IPS-18c (cell line): Measurements from ENCODE around the gene MMAB.

Source experiments
- H3K4me3 ChIP-seq: 2 replicates; pipeline ENCODE4 v1.7.0; 2013; ENCODE audit warnings: low read depth, mild to moderate bottlenecking, low read length, moderate library complexity; ENCODE audit not compliant: insufficient read depth
- H3K9me3 ChIP-seq: one replicate; pipeline ENCODE4 v1.6.1; 2013; ENCODE audit warnings: mild to moderate bottlenecking, low read length, moderate library complexity; ENCODE audit not compliant: control insufficient read depth, insufficient read depth

The MMAB gene

GRCh38 chr12:109538191-109538863 lies 35.0 kb downstream of the MMAB start:
- Histone ChIP-seq H3K4me3 (no peak overlapping the region), H3K9me3 (no peaks in the 10 kb centered on the region)

GRCh38 chr12:109537136-109537535 lies 36.2 kb downstream of the MMAB start:
- Histone ChIP-seq H3K4me3 (no peak overlapping the region), H3K9me3 (no peaks in the 10 kb centered on the region)

- no peak overlapping the region for H3K4me3 ChIP-seq
- no peaks in the 10 kb centered on the region for H3K9me3 ChIP-seq
These were observed 37.4 kb downstream of the MMAB start for GRCh38 chr12:109535863-109536250.

DNA sequence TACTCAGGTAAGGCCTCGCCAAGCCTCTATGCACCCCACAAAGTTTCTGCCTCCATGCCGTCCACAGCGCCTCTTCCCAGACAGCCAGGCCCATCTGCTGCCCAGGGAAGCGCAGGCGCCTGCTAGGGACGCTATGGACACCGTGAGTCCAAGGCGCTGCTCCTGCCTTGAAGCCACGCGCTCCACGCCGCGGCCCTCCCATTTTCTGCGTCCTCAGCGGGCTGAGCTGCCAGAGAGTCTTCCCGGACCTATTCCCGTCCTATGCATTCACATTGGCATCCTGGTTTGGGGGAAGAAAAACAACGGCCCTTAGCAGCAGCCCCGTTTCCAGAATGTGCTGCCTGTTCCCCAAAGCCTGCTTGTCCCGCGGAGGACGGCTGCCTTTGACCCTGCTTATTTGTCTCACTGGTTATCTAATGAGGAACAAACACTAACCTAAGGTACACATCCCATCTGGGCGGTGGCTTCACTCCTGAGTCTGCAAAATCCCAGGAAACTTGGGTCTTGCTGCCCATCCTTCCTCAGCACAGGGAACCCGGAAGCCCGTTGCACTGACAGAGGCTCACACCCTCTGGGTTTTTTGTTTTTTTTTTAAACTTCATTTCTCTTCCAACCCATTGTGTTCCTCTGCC lies 38.0 kb downstream of the MMAB start:
- no peak overlapping the region for H3K4me3 ChIP-seq
- no peaks in the 10 kb centered on the region for H3K9me3 ChIP-seq

DNA sequence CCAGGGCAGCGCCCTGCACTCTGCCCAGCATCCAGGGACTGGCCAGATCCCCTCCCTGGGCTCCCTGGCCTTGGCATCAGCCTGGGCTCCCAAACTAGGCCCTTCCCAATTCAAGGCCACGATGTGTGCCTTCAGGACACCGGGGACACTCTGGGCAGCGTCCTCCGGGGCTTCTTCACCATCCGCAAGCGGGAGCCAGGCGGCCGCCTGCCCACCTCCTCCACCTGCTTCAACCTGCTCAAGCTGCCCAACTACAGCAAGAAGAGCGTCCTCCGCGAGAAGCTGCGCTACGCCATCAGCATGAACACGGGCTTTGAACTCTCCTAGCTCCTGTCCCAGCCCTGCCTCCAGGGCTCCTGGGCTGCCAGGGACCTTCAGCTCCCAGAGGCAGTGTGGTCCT lies 38.8 kb downstream of the MMAB start:
- Histone ChIP-seq H3K9me3 (no peaks in the 10 kb centered on the region), H3K4me3 (no peak overlapping the region)

GRCh38 chr12:109533487-109533740 lies 39.9 kb downstream of the MMAB start:
- Histone ChIP-seq H3K9me3 (no peaks in the 10 kb centered on the region), H3K4me3 (no peak overlapping the region)

GRCh38 chr12:109532721-109533486 lies 40.4 kb downstream of the MMAB start:
- H3K9me3 ChIP-seq, result no peaks in the 10 kb centered on the region

GRCh38 chr12:109531411-109531810 lies 41.9 kb downstream of the MMAB start:
- no peaks in the 10 kb centered on the region for H3K9me3 ChIP-seq
- H3K4me3 ChIP-seq, result no peak overlapping the region

More at GRCh38 chr12:109532721-109533486, 40.4 kb downstream of the MMAB start:
- no peak overlapping the region for H3K4me3 ChIP-seq

- no peak overlapping the region for H3K4me3 ChIP-seq
- no peaks in the 10 kb centered on the region for H3K9me3 ChIP-seq
These were observed 43.3 kb downstream of the MMAB start for GRCh38 chr12:109529691-109530640.

DNA sequence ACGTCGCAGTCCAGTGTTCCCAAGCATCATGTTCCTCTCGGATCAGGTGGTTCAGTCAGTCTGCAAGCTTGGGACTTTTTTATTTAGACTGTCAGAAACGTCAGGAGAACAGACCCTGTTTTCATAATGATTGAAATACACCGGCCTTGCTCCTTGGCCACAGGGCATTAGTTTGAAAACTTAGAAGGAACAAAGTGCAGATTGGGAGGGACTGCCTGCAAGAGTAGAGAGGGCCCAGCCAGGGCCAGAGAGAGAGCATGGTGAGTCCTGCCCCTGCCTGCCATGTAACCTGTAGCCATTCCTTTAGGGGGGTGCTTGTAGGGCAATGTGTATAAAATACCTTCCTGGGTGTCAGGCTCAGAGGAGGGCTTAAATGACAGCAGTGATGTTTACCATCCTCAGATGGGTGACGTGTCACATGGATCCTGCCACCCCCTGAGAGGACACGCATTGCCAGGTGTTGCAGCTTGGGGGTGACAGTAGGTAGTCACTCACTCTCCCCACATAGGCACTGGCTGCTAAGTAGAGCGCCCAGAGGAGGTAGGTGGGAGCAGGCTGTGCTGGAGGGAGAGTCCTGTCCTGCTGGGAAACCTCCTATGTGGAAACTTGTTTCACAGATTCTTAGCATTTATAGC lies 45.7 kb downstream of the MMAB start:
- no peaks in the 10 kb centered on the region for H3K9me3 ChIP-seq
- no peak overlapping the region for H3K4me3 ChIP-seq

- no peaks in the 10 kb centered on the region for H3K9me3 ChIP-seq
- no peak overlapping the region for H3K4me3 ChIP-seq
These were observed 48.1 kb downstream of the MMAB start for GRCh38 chr12:109525279-109525585.

- H3K4me3 ChIP-seq, result no peak overlapping the region
These were observed 48.6 kb downstream of the MMAB start for GRCh38 chr12:109524466-109525278.

DNA sequence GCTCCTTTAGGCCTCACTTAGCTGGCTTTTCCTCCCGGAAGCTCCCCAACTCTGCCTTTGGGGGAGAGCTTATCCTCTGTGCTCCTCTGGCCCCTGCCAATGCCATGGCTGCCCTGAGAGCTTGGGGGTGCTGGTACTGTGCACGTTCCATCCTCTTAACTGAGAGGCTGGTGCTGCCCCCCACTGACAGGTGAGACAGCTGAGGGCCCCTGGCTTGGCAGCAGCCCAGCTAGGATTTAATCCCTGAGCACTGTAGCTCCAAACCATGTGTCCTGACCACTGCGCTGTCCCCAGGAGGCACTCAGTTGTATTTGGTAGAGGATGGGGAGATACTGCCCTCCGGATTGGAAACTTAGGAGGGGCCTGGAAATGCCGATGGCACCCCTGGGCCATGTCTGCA lies 49.8 kb downstream of the MMAB start:
- no peak overlapping the region for H3K4me3 ChIP-seq
- H3K9me3 ChIP-seq, result no peaks in the 10 kb centered on the region

More at GRCh38 chr12:109524466-109525278, 48.6 kb downstream of the MMAB start:
- H3K9me3 ChIP-seq, result no peaks in the 10 kb centered on the region

DNA sequence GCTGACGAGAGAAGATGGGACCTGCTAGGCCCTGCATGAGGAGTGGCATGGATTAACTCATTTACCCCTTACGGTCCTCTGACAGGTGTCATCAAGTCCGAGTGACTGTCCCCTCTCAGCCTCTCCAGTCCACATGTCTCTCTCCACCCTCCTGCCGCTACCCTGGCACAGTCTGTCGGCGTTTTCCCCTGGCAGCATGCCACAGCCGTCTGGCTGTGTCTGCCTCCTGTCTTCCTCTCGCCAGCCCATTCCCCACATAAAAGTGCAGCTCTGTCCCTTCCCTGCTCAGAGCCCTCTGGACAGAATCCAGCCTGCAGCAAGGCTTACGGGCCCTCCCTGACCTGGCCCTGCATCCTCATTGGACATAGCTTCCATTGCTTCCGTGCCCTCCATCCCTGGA lies 50.2 kb downstream of the MMAB start:
- Histone ChIP-seq H3K4me3 (no peak overlapping the region), H3K9me3 (no peaks in the 10 kb centered on the region)

- no peaks in the 10 kb centered on the region for H3K9me3 ChIP-seq
- H3K4me3 ChIP-seq, result no peak overlapping the region
These were observed 51.5 kb downstream of the MMAB start for GRCh38 chr12:109521831-109522230.

GRCh38 chr12:109519787-109520186 lies 53.5 kb downstream of the MMAB start:
- no peaks in the 10 kb centered on the region for H3K9me3 ChIP-seq
- no peak overlapping the region for H3K4me3 ChIP-seq
